ENCODE measurements around the gene SPARC.

DNA sequence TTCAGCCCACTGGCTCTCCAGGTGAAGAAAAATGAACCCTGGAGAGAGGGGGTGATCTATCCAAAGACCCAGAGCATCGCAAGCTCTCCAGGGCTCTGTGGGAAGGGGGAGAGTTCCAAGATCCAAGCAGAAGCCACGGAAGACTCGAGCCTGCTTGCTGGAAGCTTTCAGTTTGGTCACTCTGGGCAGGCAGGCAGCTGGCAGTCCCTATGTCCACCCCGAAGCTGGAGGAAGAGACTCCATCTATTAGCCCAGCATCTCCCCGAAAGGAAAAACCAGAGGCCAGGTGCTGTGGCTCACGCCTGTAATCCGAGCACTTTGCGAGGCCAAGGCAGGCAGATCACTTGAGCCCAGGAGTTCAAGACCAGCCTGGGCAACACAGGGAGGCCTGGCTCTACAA lies 10.7 kb upstream of the SPARC start:
- no peak for TF ChIP-seq FOXM1 (IDR thresholded peaks at IDR 0.05; ENCODE audit: low read depth)
- no peak for TF ChIP-seq RAD21 (IDR thresholded peaks at IDR 0.05; ENCODE audit: low read length)
- no peak for TF ChIP-seq GATA2 (CRISPR knock-in tag; IDR thresholded peaks at IDR 0.05)
- no peak for TF ChIP-seq EP300 (IDR thresholded peaks at IDR 0.05; ENCODE audit: borderline replicate concordance in 1 of 2, low read depth in 1 of 2, low read length in 1 of 2)
- TF ChIP-seq, protein P1, sequence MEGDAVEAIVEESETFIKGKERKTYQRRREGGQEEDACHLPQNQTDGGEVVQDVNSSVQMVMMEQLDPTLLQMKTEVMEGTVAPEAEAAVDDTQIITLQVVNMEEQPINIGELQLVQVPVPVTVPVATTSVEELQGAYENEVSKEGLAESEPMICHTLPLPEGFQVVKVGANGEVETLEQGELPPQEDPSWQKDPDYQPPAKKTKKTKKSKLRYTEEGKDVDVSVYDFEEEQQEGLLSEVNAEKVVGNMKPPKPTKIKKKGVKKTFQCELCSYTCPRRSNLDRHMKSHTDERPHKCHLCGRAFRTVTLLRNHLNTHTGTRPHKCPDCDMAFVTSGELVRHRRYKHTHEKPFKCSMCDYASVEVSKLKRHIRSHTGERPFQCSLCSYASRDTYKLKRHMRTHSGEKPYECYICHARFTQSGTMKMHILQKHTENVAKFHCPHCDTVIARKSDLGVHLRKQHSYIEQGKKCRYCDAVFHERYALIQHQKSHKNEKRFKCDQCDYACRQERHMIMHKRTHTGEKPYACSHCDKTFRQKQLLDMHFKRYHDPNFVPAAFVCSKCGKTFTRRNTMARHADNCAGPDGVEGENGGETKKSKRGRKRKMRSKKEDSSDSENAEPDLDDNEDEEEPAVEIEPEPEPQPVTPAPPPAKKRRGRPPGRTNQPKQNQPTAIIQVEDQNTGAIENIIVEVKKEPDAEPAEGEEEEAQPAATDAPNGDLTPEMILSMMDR (IDR thresholded peaks at IDR 0.05) = no peak
- no peak for TF ChIP-seq MXI1 (IDR thresholded peaks at IDR 0.05; ENCODE audit: low read depth, low read length)
- TF ChIP-seq TAF1 (IDR thresholded peaks at IDR 0.05; ENCODE audit: borderline replicate concordance, low read depth, low read length) = no peak
- no peak for TF ChIP-seq POLR2AphosphoS5 (IDR thresholded peaks at IDR 0.05; ENCODE audit: low read depth, low read length)
- TF ChIP-seq SIN3A (IDR thresholded peaks at IDR 0.05; ENCODE audit: borderline replicate concordance, low read depth, low read length) = no peak
- TF ChIP-seq, protein P2, sequence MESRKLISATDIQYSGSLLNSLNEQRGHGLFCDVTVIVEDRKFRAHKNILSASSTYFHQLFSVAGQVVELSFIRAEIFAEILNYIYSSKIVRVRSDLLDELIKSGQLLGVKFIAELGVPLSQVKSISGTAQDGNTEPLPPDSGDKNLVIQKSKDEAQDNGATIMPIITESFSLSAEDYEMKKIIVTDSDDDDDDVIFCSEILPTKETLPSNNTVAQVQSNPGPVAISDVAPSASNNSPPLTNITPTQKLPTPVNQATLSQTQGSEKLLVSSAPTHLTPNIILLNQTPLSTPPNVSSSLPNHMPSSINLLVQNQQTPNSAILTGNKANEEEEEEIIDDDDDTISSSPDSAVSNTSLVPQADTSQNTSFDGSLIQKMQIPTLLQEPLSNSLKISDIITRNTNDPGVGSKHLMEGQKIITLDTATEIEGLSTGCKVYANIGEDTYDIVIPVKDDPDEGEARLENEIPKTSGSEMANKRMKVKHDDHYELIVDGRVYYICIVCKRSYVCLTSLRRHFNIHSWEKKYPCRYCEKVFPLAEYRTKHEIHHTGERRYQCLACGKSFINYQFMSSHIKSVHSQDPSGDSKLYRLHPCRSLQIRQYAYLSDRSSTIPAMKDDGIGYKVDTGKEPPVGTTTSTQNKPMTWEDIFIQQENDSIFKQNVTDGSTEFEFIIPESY (IDR thresholded peaks at IDR 0.05; ENCODE audit: borderline replicate concordance, low read depth) = no peak
- no peak for TF ChIP-seq CHD2 (IDR thresholded peaks at IDR 0.05; ENCODE audit: low read length, partially characterized antibody)
